ENCODE measurements around the gene SSBP2.

Gene SSBP2

DNA sequence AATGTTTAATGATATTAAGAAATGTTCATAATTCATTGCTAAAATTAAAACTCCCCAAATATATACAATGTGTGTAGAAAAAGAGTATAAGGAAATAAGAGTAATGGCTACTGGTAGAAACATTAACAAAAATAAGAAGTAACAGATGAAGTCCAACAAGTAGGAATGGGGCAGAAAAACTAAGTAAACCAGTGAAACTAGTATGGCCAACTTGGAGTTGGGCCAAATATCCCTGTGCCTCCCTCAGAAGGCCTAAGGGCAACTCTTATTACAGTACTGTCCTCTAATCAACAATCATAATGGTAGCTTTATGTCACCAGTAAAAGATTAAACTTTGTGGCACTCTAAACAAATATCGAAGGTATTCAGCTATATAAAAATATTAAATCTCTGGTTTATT is 93.5 kb downstream of the SSBP2 start:
- no peak overlapping the region for H3K4me2 ChIP-seq (ENCODE audit: low read depth, low read length, poor library complexity, severe bottlenecking)

DNA sequence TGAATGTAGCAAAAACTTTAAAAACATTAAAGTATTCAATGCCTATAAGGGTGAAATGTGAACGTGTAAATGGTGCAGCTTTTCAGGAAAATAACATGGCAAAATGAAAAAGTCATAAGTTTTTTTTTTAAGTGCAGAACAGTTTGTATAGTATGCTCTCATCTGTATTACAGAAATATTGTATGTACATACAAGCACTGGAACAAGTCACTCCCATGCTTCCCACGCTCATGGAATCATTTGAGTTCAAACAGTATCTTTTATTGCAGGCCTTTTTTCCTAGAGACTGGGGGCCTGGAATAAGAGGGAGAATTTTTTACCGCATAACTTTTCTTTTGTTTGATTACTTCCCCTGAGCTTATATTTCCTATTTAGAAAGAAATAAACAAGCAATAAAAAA is 94.1 kb downstream of the SSBP2 start:
- H2AFZ ChIP-seq (ENCODE audit: low read depth, low read length, severe bottlenecking) = no peak overlapping the region
- no peaks in the 10 kb centered on the region for H3F3A ChIP-seq (ENCODE audit: insufficient read depth)
- no peaks in the 10 kb centered on the region for H3K9me2 ChIP-seq (replicated peaks; ENCODE audit: insufficient read depth, low read length)
- 0 out of 2 replicates have a peak, but pooled peaks cover 14% of the 10 kb centered on the region for H4K20me1 ChIP-seq (ENCODE audit: low read depth, low read length)
- H3K36me3 ChIP-seq (ENCODE audit: low read length) = peaks cover 4% of the 10 kb centered on the region; the same call in 1 of the 2 replicates
- no peak overlapping the region for H3K4me3 ChIP-seq (ENCODE audit: insufficient read depth, low read length, poor library complexity, severe bottlenecking)
- TF ChIP-seq, protein P1, sequence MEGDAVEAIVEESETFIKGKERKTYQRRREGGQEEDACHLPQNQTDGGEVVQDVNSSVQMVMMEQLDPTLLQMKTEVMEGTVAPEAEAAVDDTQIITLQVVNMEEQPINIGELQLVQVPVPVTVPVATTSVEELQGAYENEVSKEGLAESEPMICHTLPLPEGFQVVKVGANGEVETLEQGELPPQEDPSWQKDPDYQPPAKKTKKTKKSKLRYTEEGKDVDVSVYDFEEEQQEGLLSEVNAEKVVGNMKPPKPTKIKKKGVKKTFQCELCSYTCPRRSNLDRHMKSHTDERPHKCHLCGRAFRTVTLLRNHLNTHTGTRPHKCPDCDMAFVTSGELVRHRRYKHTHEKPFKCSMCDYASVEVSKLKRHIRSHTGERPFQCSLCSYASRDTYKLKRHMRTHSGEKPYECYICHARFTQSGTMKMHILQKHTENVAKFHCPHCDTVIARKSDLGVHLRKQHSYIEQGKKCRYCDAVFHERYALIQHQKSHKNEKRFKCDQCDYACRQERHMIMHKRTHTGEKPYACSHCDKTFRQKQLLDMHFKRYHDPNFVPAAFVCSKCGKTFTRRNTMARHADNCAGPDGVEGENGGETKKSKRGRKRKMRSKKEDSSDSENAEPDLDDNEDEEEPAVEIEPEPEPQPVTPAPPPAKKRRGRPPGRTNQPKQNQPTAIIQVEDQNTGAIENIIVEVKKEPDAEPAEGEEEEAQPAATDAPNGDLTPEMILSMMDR (IDR thresholded peaks at IDR 0.05; ENCODE audit: insufficient read depth, low read length, poor library complexity, severe bottlenecking) = no peak
- TF ChIP-seq EZH2phosphoT487 (conservative IDR thresholded peaks at IDR 0.05; ENCODE audit: low read length) = no peak
- no peak overlapping the region for H3K4me2 ChIP-seq (ENCODE audit: low read depth, low read length, poor library complexity, severe bottlenecking)
- H3K27me3 ChIP-seq (ENCODE audit: low read length) = no peaks in the 10 kb centered on the region
- H3K27ac ChIP-seq (ENCODE audit: low read depth, low read length) = no peak overlapping the region
- no peak overlapping the region for H3K9ac ChIP-seq (ENCODE audit: low read length)
- H3K9me3 ChIP-seq (ENCODE audit: insufficient read depth, low read length) = no peaks in the 10 kb centered on the region
- peaks cover 74% of the 10 kb centered on the region for H3K79me2 ChIP-seq (ENCODE audit: insufficient read depth, low read length)

More for the DNA sequence above, 93.5 kb downstream of the SSBP2 start:
- Histone ChIP-seq H3K27ac (ENCODE audit: low read depth, low read length) (no peak overlapping the region), H3K36me3 (ENCODE audit: low read length) (peaks cover 4% of the 10 kb centered on the region; the same call in 1 of the 2 replicates), H4K20me1 (ENCODE audit: low read depth, low read length) (0 out of 2 replicates have a peak, but pooled peaks cover 14% of the 10 kb centered on the region), H3K9me2 (replicated peaks; ENCODE audit: insufficient read depth, low read length) (no peaks in the 10 kb centered on the region), H3F3A (ENCODE audit: insufficient read depth) (no peaks in the 10 kb centered on the region), H2AFZ (ENCODE audit: low read depth, low read length, severe bottlenecking) (no peak overlapping the region), H3K27me3 (ENCODE audit: low read length) (no peaks in the 10 kb centered on the region), H3K4me3 (ENCODE audit: insufficient read depth, low read length, poor library complexity, severe bottlenecking) (no peak overlapping the region), H3K79me2 (ENCODE audit: insufficient read depth, low read length) (peaks cover 76% of the 10 kb centered on the region), H3K9me3 (ENCODE audit: insufficient read depth, low read length) (no peaks in the 10 kb centered on the region), H3K9ac (ENCODE audit: low read length) (no peak overlapping the region)
- TF ChIP-seq EZH2phosphoT487 (conservative IDR thresholded peaks at IDR 0.05; ENCODE audit: low read length) = no peak
- TF ChIP-seq, protein P1 (IDR thresholded peaks at IDR 0.05; ENCODE audit: insufficient read depth, low read length, poor library complexity, severe bottlenecking) = no peak

DNA sequence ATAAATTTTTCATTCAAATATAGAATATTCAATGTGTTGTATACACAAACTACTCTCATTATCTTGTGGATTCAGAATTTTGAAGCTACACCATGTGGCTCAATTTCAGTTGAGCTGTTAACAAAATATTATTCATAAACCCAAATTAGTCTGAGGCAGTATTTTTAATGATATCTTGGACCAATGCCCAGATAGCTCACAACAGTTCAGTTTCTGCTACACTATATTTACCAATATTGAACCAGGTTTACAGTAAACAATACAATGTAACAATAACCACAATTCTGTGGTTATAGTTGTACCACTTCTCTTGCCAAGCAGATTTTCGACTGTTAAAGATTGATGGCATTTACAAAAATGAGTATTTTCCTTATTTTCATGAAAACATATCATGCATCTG is 99.9 kb downstream of the SSBP2 start:
- H3K36me3 ChIP-seq (ENCODE audit: low read length) = peaks cover 11% of the 10 kb centered on the region
- no peaks in the 10 kb centered on the region for H3K27me3 ChIP-seq (ENCODE audit: low read length)
- no peak overlapping the region for H3K27ac ChIP-seq (ENCODE audit: low read depth, low read length)
- no peak overlapping the region for H2AFZ ChIP-seq (ENCODE audit: low read depth, low read length, severe bottlenecking)
- H3K9me2 ChIP-seq (replicated peaks; ENCODE audit: insufficient read depth, low read length) = no peaks in the 10 kb centered on the region
- peaks cover 48% of the 10 kb centered on the region for H3K79me2 ChIP-seq (ENCODE audit: insufficient read depth, low read length)
- H3K9me3 ChIP-seq (ENCODE audit: insufficient read depth, low read length) = no peaks in the 10 kb centered on the region
- no peaks in the 10 kb centered on the region; the same call in 1 of the 2 replicates for H3F3A ChIP-seq (ENCODE audit: insufficient read depth)
- H4K20me1 ChIP-seq (ENCODE audit: low read depth, low read length) = peaks cover 9% of the 10 kb centered on the region; the same call in 1 of the 2 replicates
- H3K4me2 ChIP-seq (ENCODE audit: low read depth, low read length, poor library complexity, severe bottlenecking) = no peak overlapping the region
- no peak overlapping the region for H3K9ac ChIP-seq (ENCODE audit: low read length)
- TF ChIP-seq EZH2phosphoT487 (conservative IDR thresholded peaks at IDR 0.05; ENCODE audit: low read length) = no peak
- TF ChIP-seq, protein P1 (IDR thresholded peaks at IDR 0.05; ENCODE audit: insufficient read depth, low read length, poor library complexity, severe bottlenecking) = no peak
- no peak overlapping the region for H3K4me3 ChIP-seq (ENCODE audit: insufficient read depth, low read length, poor library complexity, severe bottlenecking)

Data from SU-DHL-6 (cell line).